H1 (cell line): ENCODE data around the gene MEF2C. TPM values are rescaled to one million over a fixed set of nuclear protein-coding genes. Genes with fewer than 3 reads are reported as not detected.

ENCODE experiments used
- CTCF ChIA-PET: fragments of 300-600 bp; sonication (Branson Sonifier 250); formaldehyde crosslinking; loops from one replicate; lab custom pipeline; 2021; ENCODE audit not compliant: partially characterized antibody; lab: Charles Lee
- POLR2A ChIA-PET: fragments of 300-600 bp; sonication (Branson Sonifier 250); formaldehyde crosslinking; loops from one replicate; lab custom pipeline; 2021; ENCODE audit warnings: inconsistent platforms; ENCODE audit not compliant: partially characterized antibody; lab: Charles Lee
- DNase-seq, 2 experiments: peaks; one replicate each; pipeline versions ENCODE4 v3.0.0 to v3.0.0-alpha.2; 2010 to 2022; ENCODE audit warnings: low spot score in 2 of 2, low read depth in 1 of 2, mixed read lengths in 1 of 2
- FAIRE-seq: peaks from 2 replicates; lab custom pipeline; 2011; peaks lifted over from hg19 to GRCh38; lab: Jason Lieb, UNC
- H2AFZ ChIP-seq: 2 replicates; pipeline ENCODE4 v1.8.1; 2012; ENCODE audit warnings: low read length, inconsistent platforms
- H2AK5ac ChIP-seq: 2 replicates; pipeline ENCODE4 v1.6.1; 2013; ENCODE audit warnings: low read depth, low read length
- H2BK120ac ChIP-seq: replicated peaks from 2 replicates; pipeline ENCODE3; 2013; ENCODE audit warnings: low read depth, low read length, inconsistent platforms
- H2BK12ac ChIP-seq: 2 replicates; pipeline ENCODE4 v1.6.1; 2013; ENCODE audit warnings: low read depth, low read length
- H2BK15ac ChIP-seq: 2 replicates; pipeline ENCODE4 v1.6.1; 2013; ENCODE audit warnings: low read length
- H2BK20ac ChIP-seq: 2 replicates; pipeline ENCODE4 v1.6.1; 2013; ENCODE audit warnings: low read length
- H2BK5ac ChIP-seq: 2 replicates; pipeline ENCODE4 v1.6.1; 2013; ENCODE audit warnings: low read depth, low read length
- H3K14ac ChIP-seq: 2 replicates; pipeline ENCODE4 v1.6.1; 2013; ENCODE audit warnings: inconsistent platforms; ENCODE audit not compliant: insufficient read length
- H3K18ac ChIP-seq: 2 replicates; pipeline ENCODE4 v1.6.1; 2013; ENCODE audit warnings: low read length; ENCODE audit errors: extremely low read depth
- H3K23ac ChIP-seq: 2 replicates; pipeline ENCODE4 v1.6.1; 2013; ENCODE audit warnings: inconsistent platforms; ENCODE audit not compliant: insufficient read length
- H3K23me2 ChIP-seq: 2 replicates; pipeline ENCODE4 v1.6.1; 2013; ENCODE audit warnings: low read depth, low read length
- H3K27ac ChIP-seq: 2 replicates; pipeline ENCODE4 v1.6.1; 2011; ENCODE audit warnings: low read depth, low read length, inconsistent platforms
- H3K27me3 ChIP-seq, 4 experiments: replicated peaks in 1 of 4; 1 replicate in 1 of 4; 2 replicates in 3 of 4; pipeline versions ENCODE4 v1.6.1 to v1.8.1; 2011 to 2013; ENCODE audit warnings: low read length in 3 of 4, mild to moderate bottlenecking in 3 of 4, inconsistent platforms in 2 of 4, mixed read lengths in 2 of 4, moderate library complexity in 1 of 4; ENCODE audit not compliant: control insufficient read depth in 3 of 4, insufficient read depth in 3 of 4; ENCODE audit errors: extremely low read depth in 1 of 4
- H3K36me3 ChIP-seq, 4 experiments: 2 replicates each; pipeline versions ENCODE4 v1.6.1 to v1.8.1; 2011 to 2013; ENCODE audit warnings: mild to moderate bottlenecking in 4 of 4, low read length in 3 of 4, moderate library complexity in 2 of 4, control low read depth in 1 of 4, inconsistent platforms in 1 of 4; ENCODE audit not compliant: insufficient read depth in 4 of 4, control insufficient read depth in 2 of 4
- H3K4ac ChIP-seq: replicated peaks from 2 replicates; pipeline ENCODE3; 2013; ENCODE audit warnings: low read length, low read depth, mixed read lengths, inconsistent platforms; ENCODE audit not compliant: insufficient read length
- H3K4me1 ChIP-seq, 4 experiments: replicated peaks in 1 of 4; 1 replicate in 1 of 4; 2 replicates in 3 of 4; pipeline versions ENCODE4 v1.6.1 to v1.8.1; 2011 to 2013; ENCODE audit warnings: low read length in 3 of 4, inconsistent platforms in 2 of 4, mixed read lengths in 1 of 4; ENCODE audit not compliant: insufficient read depth in 4 of 4, control insufficient read depth in 3 of 4
- H3K4me2 ChIP-seq, 2 experiments: 2 replicates each; pipeline versions ENCODE4 v1.6.1 to v1.8.1; 2011 to 2013; ENCODE audit warnings: low read depth in 2 of 2, low read length in 2 of 2, control low read depth in 1 of 2, inconsistent platforms in 1 of 2, mild to moderate bottlenecking in 1 of 2; ENCODE audit not compliant: insufficient read depth in 1 of 2
- H3K4me3 ChIP-seq, 4 experiments: fragments of 200-600, 300-600 bp in 1 of 4; sonication (generic), shearing (Covaris generic), sonication (Bioruptor Twin) in 1 of 4; 2 replicates each; pipeline versions ENCODE4 v1.5.1 to v1.8.1; 2011 to 2016; ENCODE audit warnings: low read length in 4 of 4, low read depth in 3 of 4, control low read depth in 2 of 4, inconsistent platforms in 2 of 4, mild to moderate bottlenecking in 2 of 4, mixed read lengths in 1 of 4, moderate library complexity in 1 of 4; ENCODE audit not compliant: insufficient read depth in 2 of 4; ENCODE audit errors: extremely low read depth in 1 of 4
- H3K56ac ChIP-seq: replicated peaks from 2 replicates; pipeline ENCODE3; 2013; ENCODE audit warnings: low read depth, mild to moderate bottlenecking, mixed read lengths, low read length, inconsistent platforms; ENCODE audit not compliant: insufficient read length
- H3K79me1 ChIP-seq: 2 replicates; pipeline ENCODE4 v1.6.1; 2013; ENCODE audit warnings: low read depth, low read length, control low read depth
- H3K79me2 ChIP-seq, 2 experiments: 2 replicates each; pipeline versions ENCODE4 v1.6.1 to v1.8.1; 2012 to 2013; ENCODE audit warnings: low read length in 2 of 2, mild to moderate bottlenecking in 2 of 2, inconsistent platforms in 1 of 2; ENCODE audit not compliant: insufficient read depth in 2 of 2, control insufficient read depth in 1 of 2
- H3K9ac ChIP-seq, 4 experiments: replicated peaks in 1 of 4; 1 replicate in 1 of 4; 2 replicates in 3 of 4; pipeline versions ENCODE4 v1.6.1 to v1.8.1; 2011 to 2013; ENCODE audit warnings: low read depth in 3 of 4, low read length in 3 of 4, control low read depth in 2 of 4, mild to moderate bottlenecking in 2 of 4, moderate library complexity in 2 of 4, inconsistent platforms in 1 of 4; ENCODE audit errors: extremely low read depth in 1 of 4
- H3K9me3 ChIP-seq, 2 experiments: 2 replicates each; pipeline versions ENCODE4 v1.6.1 to v1.8.1; 2012 to 2013; ENCODE audit warnings: mild to moderate bottlenecking in 2 of 2, moderate library complexity in 2 of 2, control low read depth in 1 of 2, inconsistent platforms in 1 of 2, low read depth in 1 of 2, low read length in 1 of 2, mixed read lengths in 1 of 2; ENCODE audit not compliant: insufficient read depth in 2 of 2
- H4K20me1 ChIP-seq, 2 experiments: replicated peaks in 1 of 2; 2 replicates each; pipeline versions ENCODE3 to v1.8.1; 2011 to 2013; ENCODE audit warnings: inconsistent platforms in 2 of 2, low read length in 2 of 2, mild to moderate bottlenecking in 1 of 2; ENCODE audit not compliant: insufficient read depth in 2 of 2, control insufficient read depth in 1 of 2
- H4K5ac ChIP-seq: 2 replicates; pipeline ENCODE4 v1.6.1; 2013; ENCODE audit warnings: low read length, low read depth, mixed read lengths, inconsistent platforms; ENCODE audit not compliant: insufficient read length
- H4K8ac ChIP-seq: 2 replicates; pipeline ENCODE4 v1.8.0; 2013; ENCODE audit warnings: mild to moderate bottlenecking, moderate library complexity, low read length, inconsistent platforms; ENCODE audit not compliant: insufficient read depth; ENCODE audit errors: extremely low read depth
- H4K91ac ChIP-seq: replicated peaks from 2 replicates; pipeline ENCODE3; 2013; ENCODE audit warnings: low read length, mixed read lengths, inconsistent platforms; ENCODE audit not compliant: insufficient read length
- CBX8 ChIP-seq: fragments of 300-800, 300-1000 bp; sonication (generic); IDR thresholded peaks from 2 replicates; pipeline ENCODE4 v1.7.1; 2016; ENCODE audit warnings: low read depth, low read length, borderline replicate concordance
- E2F6 ChIP-seq: IDR thresholded peaks from 2 replicates; pipeline ENCODE4 v1.6.1; 2012; ENCODE audit warnings: inconsistent platforms
- EZH2 ChIP-seq: fragments of 200-600 bp; sonication (generic); IDR thresholded peaks from 2 replicates; pipeline ENCODE4 v1.7.1; 2012; ENCODE audit warnings: low read depth, mild to moderate bottlenecking, moderate library complexity, low read length, inconsistent platforms; ENCODE audit not compliant: severe bottlenecking
- GABPA ChIP-seq: IDR thresholded peaks from 2 replicates; pipeline ENCODE4 v1.6.1; 2011; ENCODE audit warnings: mild to moderate bottlenecking, low read length, moderate library complexity, borderline replicate concordance; ENCODE audit not compliant: insufficient read depth
- JUN ChIP-seq: IDR thresholded peaks from 2 replicates; pipeline ENCODE4 v1.6.1; 2011; ENCODE audit warnings: low read depth, mild to moderate bottlenecking, improper control_type of control experiment, low read length
- JUND ChIP-seq: IDR thresholded peaks from 2 replicates; pipeline ENCODE4 v1.6.1; 2011; ENCODE audit warnings: mild to moderate bottlenecking, improper control_type of control experiment, low read length
- KDM5A ChIP-seq: fragments of 200-600 bp; IDR thresholded peaks from 2 replicates; pipeline ENCODE4 v1.7.1; 2012; ENCODE audit warnings: mild to moderate bottlenecking, low read length, inconsistent platforms, mixed read lengths
- RBBP5 ChIP-seq: IDR thresholded peaks from 2 replicates; pipeline ENCODE4 v1.7.1; 2012; ENCODE audit warnings: low read depth, mild to moderate bottlenecking, inconsistent platforms, low read length, moderate library complexity, borderline replicate concordance
- RNF2 ChIP-seq: fragments of 200-900, 300-1000 bp; sonication (generic); IDR thresholded peaks from 2 replicates; pipeline ENCODE4 v1.7.1; 2016; ENCODE audit warnings: borderline replicate concordance, low read depth, mild to moderate bottlenecking, antibody characterized with exemption, low read length; ENCODE audit not compliant: poor library complexity, severe bottlenecking; ENCODE audit errors: missing control alignments
- SP4 ChIP-seq: IDR thresholded peaks from 2 replicates; pipeline ENCODE4 v1.6.1; 2012; ENCODE audit warnings: low read length, inconsistent platforms
- SRF ChIP-seq: IDR thresholded peaks from 2 replicates; pipeline ENCODE4 v1.6.1; 2011; ENCODE audit warnings: mild to moderate bottlenecking, low read depth, low read length, moderate library complexity
- ZNF274 ChIP-seq: IDR thresholded peaks from 2 replicates; pipeline ENCODE4 v1.7.0; 2012; ENCODE audit warnings: low read length, borderline replicate concordance; ENCODE audit errors: extremely low read depth
- WGBS, 2 experiments: shearing (Covaris generic) in 1 of 2; methylation state at CpG; one replicate each; pipeline versions ENCODE4 v1.1.6 to v1.1.7; 2013 to 2015; ENCODE audit warnings: low lambda C conversion rate in 2 of 2, mixed read lengths in 2 of 2, inconsistent platforms in 1 of 2, low coverage in 1 of 2, missing lambda C conversion rate in 1 of 2; ENCODE audit not compliant: insufficient replicate concordance in 2 of 2, insufficient coverage in 1 of 2, insufficient read length in 1 of 2; ENCODE audit errors: extremely low coverage in 1 of 2, missing lambda C conversion rate in 1 of 2; 5-methylcytosine and 5-hydroxymethylcytosine counted together
- polyA plus RNA-seq, 7 experiments: library from polyadenylated mRNA; depleted of rRNA in 3 of 7; stranded (reverse) in 5 of 7; unstranded in 2 of 7; fragments of >200 nt in 5 of 7; fragments of 200-250 nt in 2 of 7; gene quantifications; 1 replicate in 5 of 7; 2 replicates in 1 of 7; 4 replicates in 1 of 7; pipeline versions ENCODE4 v1.2.1 to v1.2.3, GENCODE V29; 2011 to 2013; ENCODE audit warnings: missing spikeins in 2 of 7, mixed read lengths in 2 of 7
- total RNA-seq: library from RNA; stranded (reverse); fragmentation: NEBNext Ultra II Directional; extraction: Animal tissue kit (Norgen Biotek cat#: 25700); gene quantifications from 2 replicates; pipeline ENCODE4 v1.2.1, GENCODE V29; 2021
- TF ChIP-seq, protein P1 (sequence below): IDR thresholded peaks from 2 replicates; pipeline ENCODE4 v1.6.1; 2012; ENCODE audit warnings: inconsistent platforms

Gene MEF2C
- total and polyA plus RNA-seq, 2 of the 8 experiments (the other 6 are each of a cell fraction or from before 2014, with no cell fraction given): 0.59 to 0.99 TPM

- Histone ChIP-seq H3K27ac (no peak overlapping the region), H3K56ac (no peak overlapping the region), H2BK20ac (no peak overlapping the region), H3K36me3 (no peaks in the 10 kb centered on the region), H3K14ac (no peak overlapping the region), H4K8ac (no peak overlapping the region), H3K23me2 (peaks cover 2% of the 10 kb centered on the region; the same call in 1 of the 2 replicates), H3K18ac (no peak overlapping the region), H4K91ac (no peak overlapping the region), H2BK12ac (no peak overlapping the region), H2AK5ac (no peak overlapping the region), H2BK120ac (no peak overlapping the region), H2BK5ac (no peak overlapping the region), H3K27me3 (no peaks in the 10 kb centered on the region), H2AFZ (0 out of 2 replicates have a peak overlapping the region, but pooled peaks have one; percentile 31), H3K23ac (no peak overlapping the region), H3K79me1 (no peaks in the 10 kb centered on the region), H3K9me3 (no peaks in the 10 kb centered on the region), H3K9ac (no peak overlapping the region), H4K20me1 (no peaks in the 10 kb centered on the region), H3K79me2 (no peaks in the 10 kb centered on the region), H3K4me1 (no peaks in the 10 kb centered on the region), H3K4me3 (no peak overlapping the region), H4K5ac (no peak overlapping the region), H3K4me2 (no peak overlapping the region), H3K4ac (no peak overlapping the region), H2BK15ac (no peak overlapping the region)
- CTCF ChIA-PET: interaction anchor here (1.2 kb wide), 1 partner anchor 48 kb away, joined by 5 read pairs; no protein-coding TSS in a partner anchor
- FAIRE-seq (no peak), DNase-seq (no peak)
- 89% methylated on average over 2 of the region's 2 CpGs; no CpG with 5 or more reads in 1 of the 2 experiments for WGBS, 2 experiments
- POLR2A ChIA-PET: no interaction called here
- TF ChIP-seq JUN: no peak
- no peak for TF ChIP-seq SP4
- TF ChIP-seq ZNF274: no peak
- no peak for TF ChIP-seq EZH2
- no peak for TF ChIP-seq KDM5A
- TF ChIP-seq, protein P1, sequence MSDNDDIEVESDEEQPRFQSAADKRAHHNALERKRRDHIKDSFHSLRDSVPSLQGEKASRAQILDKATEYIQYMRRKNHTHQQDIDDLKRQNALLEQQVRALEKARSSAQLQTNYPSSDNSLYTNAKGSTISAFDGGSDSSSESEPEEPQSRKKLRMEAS: no peak
- no peak for TF ChIP-seq E2F6
- no peak for TF ChIP-seq RBBP5
- no peak for TF ChIP-seq SRF
- TF ChIP-seq CBX8: no peak
- no peak for TF ChIP-seq RNF2
- no peak for TF ChIP-seq JUND
- TF ChIP-seq GABPA: no peak
Measured at GRCh38 chr5:88876714-88877113, 6.3 kb downstream of the MEF2C start.
